HG02981 (cell line): Measurements from ENCODE around the gene FLRT1.

Experiments used
- ATAC-seq: cut with Tn5 transposase; IDR thresholded peaks from one replicate; pipeline ENCODE4 v1.9.1; 2021; ENCODE audit warnings: mild to moderate bottlenecking, moderate library complexity; ENCODE audit not compliant: unreplicated experiment

FLRT1 gene

GRCh38 chr11:64084146-64084950 lies 48.6 kb downstream of the FLRT1 start:
- ATAC-seq, result no peak

DNA sequence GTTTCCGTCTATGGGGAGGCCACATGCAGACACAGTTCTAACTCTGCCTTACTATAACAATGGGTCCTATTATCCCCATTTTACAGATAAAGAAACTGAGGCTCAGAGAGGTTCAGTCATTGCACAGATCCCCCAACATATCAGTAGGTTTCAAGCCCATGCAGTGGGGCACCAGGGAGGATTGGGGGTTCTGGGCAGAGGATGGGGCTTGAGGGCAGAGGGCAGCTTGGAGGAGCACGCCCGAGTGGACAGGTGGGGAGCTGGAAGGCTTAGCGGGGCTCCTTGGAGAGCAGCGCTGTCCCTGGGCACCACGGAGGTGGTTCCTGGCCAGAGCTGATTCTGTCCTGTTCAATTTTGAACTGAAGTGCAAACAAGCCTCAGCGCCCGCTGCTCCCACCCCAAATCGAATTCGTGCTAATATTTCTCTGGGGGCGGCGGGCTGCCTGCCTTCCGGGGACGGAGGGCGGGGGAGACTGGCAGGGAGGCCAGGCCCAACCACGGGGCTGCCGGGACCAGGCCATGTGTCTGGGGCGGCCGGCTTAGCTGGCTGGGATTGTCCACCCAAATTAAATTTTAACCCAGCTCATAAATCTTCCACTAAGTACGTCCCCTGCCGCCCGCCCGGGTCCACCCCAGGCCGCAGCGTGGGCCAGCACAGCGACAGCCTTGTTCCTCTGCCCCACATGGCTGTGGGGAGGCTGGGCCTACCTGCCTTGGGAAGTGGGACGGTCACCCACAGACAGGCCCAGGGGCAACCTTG lies 49.4 kb downstream of the FLRT1 start:
- ATAC-seq, result no peak
